Peyer's patch (tissue), 4 donors: ENCODE data around the gene RARB.

Experiments
- CTCF ChIP-seq, 6 experiments: fragments of 450-650 bp in 4 of 6; fragments of 200-600 bp in 2 of 6; sonication (generic) in 1 of 6; IDR thresholded peaks; one replicate each; pipeline ENCODE4 v1.5.1; 2017 to 2019; ENCODE audit warnings: antibody characterized with exemption in 6 of 6, mild to moderate bottlenecking in 3 of 6, moderate library complexity in 1 of 6
- POLR2A ChIP-seq, 2 donors: fragments of 450-650 bp; IDR thresholded peaks; one replicate each; pipeline ENCODE4 v1.5.1; 2017; ENCODE audit warnings: antibody characterized with exemption in 2 of 2, mild to moderate bottlenecking in 2 of 2, moderate library complexity in 2 of 2

GRCh38 chr3:25457671-25458419, 29.8 kb downstream of the RARB start:
- TF ChIP-seq CTCF (IDR thresholded peaks at IDR 0.05) (no peak), POLR2A (IDR thresholded peaks at IDR 0.05) (no peak)
